Cerebellar cortex (tissue), 1 donor: Measurements from ENCODE around the gene NDST1.

Experiments used
- DNase-seq: peaks from one replicate; pipeline ENCODE4 v3.0.0-alpha.2; 2015; ENCODE audit warnings: low spot score

The NDST1 gene

DNA sequence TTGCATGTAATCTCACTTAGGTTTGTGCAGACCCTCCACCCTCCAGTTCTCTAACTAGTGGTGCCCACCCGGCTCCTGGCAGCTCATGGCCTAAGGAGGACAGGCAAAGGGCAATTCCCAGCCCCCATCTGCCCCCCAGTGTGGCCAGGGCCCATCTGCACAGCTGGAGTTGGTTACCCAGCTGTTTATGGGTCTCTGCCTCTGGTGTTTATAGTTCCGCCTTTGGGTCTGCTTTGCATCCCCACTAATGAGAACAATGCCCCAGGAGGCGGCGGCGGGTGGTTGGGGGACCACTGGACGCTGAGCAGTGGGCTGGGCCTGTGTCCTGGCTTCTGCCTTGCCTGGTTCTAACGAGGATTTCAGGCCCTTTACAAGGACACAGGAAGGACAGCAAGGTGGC is 62.4 kb downstream of the NDST1 start:
- DNase-seq = no peak

DNA sequence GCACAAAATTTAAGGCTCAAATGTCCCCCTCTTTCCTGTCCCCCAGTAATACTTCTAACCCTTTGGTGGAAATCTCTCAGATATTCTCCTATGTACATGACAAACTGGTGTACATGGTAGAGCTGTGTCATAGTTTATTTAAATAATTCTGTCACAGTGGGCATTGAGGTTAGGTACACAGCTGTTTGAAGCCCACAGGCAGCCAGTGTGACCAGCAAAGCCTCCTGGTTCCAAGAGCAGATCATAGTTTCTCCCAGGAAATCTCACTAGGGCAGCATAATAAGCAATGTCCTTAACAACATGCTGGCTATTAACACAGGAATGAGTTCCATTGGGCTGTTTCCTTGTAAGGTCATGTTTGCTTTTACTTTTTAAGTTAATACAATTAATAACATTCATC is 63.9 kb downstream of the NDST1 start:
- DNase-seq = no peak

DNA sequence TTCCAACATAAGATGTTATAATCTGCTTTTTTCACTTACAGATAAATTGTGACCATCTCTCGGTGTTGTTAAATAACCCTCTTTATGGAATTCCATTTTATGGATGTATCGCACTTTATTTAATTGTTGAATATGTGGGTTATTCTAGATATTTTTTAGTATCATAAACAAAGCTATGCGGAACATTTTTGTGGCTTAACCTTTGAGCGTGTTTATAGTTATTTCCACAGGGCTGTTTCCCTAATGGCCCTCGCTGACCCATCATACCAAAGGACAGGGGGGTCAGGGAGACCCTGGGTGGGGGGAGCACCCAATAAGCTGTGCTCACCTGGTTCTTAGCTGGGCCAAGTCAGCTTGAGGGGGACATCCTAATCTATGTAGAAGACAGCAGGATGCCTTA is 65.3 kb downstream of the NDST1 start:
- DNase-seq = no peak

DNA sequence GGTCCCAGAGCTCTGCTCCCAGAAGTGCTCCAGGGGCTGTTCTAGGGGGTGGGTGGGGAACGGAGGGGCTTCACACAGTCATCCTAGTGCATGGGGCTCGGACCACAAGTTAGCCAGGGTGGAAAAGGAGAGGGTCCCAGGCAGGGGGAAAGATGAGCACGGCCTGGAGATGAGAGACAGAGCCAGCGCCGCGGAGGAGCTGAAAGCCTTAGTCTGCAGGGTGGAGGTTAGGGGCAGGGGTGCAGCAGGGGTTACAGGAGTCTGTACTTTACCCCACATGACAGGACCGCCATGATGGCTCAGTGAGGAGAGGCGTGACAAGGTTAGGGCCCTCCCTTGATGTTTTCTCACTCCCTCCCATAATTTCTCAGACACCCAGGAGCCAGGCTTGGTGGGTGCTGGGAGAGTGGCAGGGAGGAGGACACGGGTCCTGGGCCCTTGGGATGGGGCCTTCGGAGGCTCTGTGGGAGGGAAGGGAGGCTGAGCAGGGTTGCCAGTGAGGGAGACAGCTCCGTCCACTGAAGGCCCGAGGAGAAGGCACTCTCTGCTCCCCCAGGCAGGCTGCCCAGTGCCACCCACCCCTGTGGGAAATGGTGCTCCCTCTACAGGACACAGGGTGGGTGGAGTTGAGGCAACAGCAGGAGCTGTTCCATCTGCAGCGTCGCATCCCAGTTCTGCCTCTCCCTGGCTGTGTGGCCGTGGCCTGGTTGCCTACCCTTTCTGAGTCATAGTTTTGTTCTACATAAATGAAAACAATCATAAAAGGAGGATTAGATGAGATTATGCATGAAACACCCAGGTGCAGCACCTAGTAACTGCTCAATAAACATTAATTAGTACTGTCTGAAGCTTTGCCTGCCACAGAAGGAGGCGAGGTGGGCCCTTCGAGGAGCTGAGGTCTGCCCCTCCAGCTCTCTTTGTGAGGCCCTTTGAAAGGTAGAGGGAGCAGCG is 66.2 kb downstream of the NDST1 start:
- no peak for DNase-seq

DNA sequence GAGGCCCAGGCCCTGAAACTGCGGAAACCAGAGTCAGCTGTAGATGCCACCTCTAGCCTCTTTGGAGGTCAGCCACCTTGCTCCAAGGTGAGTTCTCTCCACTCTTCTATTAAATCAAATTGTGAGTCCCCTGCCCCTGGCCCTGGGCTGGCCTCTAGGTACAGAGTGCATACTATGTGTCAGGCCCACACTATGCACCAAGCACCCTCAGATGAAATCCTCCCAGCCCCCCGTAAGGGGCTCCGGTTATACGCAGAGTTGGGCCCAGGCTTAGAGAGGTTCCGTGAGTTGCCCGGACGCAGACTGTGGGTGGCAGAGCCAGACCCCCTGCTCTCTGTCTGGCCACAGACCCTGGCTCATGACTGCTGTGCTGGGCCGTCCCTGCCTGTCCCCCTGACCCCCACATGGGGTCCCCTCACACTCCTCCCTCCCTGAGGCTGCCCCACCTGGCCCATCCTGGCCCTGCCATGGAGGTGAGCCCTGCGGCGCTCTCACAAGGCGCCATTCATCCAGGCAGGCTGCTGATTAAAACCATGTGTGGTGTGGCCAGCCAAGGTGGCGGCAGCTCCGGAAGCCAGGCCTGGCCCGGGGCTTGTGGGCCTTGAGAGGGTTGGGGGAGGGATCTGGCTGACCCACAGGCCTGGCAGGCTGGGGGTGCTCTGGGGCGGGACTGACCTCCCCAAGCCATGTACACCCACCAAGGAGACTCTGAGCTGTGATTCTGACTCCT is 67.1 kb downstream of the NDST1 start:
- no peak for DNase-seq

DNA sequence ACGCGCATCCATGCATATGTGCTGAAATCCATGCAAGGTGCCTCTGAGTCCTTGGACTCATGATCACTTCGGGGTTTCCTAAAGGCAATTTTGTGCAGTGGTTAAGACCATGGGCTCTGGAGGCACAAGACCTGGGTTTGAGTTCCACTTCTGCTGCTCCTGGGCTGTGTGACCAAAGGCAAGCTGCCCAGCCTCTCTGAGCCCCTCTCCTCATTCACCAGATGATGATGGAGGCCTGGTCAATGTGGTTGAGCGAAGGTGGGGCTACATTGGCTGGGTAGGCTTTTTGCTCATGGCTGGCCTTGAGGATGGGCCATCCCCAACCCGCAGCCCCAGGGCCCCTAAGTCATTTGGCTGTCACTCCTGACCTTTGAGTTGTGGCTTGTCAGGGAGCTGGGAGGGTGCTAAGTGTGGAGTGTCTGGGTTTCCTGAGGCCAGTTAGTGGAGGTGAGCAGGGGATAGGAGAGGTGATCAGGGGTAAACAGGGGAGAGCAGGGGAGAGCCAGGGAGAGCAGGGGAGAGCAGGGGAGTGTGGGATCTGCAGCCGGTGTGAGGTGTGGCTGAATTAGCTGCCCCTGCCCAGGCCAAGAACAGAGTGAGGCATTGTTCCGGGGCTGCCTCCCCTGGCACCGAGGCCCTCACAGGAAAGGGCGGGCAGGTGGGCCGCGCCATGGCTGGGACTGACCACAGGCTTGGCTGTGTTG is 68.0 kb downstream of the NDST1 start:
- DNase-seq = no peak

DNA sequence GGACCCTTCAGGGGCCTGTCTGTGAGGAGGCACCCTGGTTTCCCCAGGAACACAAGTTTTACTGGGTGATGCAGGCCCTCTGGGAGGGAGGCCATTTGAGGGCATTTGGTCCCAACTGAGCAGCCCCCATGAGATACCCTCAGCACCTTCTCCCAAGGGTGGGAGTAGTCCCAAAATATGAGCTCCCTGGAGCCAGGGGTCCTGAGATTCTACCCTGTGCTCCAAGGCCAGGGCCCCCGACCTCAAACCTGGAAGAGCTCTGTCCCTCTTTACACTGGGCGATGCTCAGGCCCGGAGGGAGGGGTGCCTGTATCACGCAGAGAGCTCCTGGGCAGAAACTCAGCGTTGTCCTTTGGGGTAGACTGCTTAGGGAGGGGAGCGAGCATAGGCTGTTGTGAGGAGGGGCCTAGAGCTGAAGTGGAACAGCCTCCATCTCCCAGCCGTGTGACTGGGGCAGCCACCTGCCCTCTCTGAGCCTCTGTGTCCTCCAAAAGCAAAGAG is 68.6 kb downstream of the NDST1 start:
- DNase-seq = no peak

DNA sequence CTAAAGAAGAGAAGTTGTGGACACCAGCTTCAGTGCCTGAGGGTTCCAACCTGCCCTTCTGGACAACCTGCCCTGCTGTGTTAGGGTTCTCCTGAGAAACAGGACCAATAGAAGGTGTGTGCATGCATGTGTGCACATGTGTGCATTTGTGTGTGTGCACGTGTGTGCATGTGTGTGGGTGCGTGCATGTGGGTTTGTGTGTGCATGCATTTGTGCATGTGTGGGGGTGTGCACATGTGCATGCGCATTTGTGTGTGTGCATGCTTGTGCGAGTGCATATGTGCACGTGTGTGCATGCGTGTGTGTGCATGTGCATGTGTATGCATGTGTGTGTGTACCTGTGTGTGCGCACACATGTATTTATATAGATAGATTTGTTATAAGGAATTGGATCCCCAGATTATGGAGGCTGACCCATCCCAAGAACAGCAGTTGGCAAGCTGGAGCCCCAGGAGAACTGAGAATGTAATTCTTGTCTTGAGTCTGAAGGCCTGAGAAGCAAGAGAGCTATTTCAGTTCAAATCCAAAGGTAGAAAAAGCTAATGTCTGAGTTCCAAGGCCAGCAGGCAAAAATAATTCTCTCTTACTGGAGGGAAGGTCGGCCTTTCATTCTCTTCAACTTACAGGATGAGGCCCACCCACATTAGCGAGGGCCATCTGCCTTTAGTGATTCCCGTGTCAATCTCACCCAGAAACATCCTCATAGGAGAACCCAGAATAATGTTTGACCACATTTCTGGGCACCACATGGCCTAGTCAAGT is 69.6 kb downstream of the NDST1 start:
- DNase-seq = no peak

DNA sequence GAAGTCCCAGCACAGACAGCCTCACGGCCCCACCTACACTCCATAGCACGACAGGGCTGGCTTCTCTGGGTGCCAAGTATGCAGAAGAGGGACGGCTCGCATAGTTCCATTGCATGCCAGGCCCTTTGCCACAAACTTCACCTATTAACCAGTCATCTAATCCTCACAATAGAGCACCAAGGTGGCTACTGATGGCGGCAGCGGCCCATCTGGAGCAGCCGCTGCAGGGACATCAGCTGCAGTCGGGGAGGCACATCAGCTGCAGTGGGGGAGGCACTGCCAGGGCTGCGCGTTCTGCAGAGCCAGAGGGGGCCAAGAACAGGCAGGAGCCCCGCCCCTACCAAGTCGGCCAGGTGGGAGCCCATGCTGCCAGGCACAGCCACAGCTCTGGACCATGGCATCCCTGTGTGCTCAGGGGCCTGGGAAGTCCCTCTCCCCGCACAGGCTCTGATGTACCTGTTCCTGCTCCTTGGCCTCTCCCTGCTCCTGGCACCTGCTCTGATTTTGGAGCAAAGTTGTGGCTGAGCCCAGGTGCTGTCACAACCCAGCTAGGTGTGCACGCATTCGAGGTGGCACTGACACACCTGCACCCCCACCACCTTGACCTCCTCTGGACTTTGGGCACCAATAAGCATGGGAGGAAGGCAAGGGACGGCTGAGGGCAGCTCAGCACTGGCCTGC is 71.0 kb downstream of the NDST1 start:
- DNase-seq = no peak

DNA sequence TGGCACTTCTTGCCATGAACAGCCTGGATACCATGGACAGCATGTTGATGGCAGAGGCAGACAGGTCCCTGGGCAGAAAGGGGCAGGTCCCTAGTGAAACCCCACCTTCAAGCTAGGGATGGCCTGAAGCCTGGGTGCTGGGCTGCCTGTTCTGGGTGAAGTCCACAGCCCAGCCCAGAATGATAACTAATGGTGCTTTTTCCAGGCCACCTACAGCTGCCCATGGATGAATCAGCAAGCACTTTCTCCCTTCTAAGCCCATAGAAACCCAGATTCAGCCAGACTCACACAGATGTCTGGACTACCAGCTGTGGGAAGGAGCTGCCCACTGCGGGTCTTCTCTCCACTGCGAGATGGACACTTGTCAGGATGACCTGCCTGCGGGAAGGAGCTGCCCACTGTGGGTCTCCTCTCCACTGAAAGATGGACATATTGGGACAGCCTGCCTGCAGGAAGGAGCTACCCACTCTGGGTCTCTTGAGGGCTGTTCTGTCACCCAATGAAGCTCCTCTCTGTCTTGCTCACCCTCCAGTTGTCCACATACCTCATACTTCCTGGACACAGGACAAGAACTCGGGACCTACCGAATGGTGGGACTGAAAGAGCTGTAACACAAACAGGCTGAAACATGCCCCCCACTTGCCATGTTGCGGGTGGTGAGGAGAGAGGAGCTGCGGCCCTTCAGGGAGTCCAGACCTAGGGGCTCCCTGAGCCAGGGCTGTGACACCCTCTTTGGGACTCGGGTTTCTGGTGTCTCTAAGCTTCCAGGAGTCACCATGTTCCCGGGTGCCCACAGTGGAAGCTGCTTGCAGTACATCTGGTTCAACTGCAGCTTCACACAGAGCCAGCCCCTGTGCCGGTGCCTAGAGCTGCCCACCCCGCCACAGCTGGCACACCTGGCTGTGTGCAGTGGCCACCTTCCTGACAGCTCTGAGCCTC is 71.8 kb downstream of the NDST1 start:
- DNase-seq = no peak

DNA sequence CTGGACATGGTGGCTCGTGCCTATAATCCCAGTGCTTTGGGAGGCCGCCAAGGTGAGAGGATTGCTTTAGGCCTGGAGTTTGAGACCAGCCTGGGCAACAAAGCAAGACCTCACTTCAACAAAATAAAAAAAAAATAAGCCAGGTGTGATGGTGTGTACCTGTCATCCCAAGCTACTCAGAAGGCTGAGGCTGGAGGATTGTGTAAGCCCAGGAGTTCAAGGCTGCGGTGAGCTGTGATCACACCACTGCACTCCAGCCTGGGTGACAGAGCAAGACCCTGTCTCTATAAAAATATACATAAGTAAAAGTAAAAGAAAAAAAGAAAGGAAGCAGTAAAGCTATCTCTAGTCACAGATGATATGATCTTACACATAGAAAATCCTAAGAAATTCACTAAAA is 73.0 kb downstream of the NDST1 start:
- DNase-seq = no peak

DNA sequence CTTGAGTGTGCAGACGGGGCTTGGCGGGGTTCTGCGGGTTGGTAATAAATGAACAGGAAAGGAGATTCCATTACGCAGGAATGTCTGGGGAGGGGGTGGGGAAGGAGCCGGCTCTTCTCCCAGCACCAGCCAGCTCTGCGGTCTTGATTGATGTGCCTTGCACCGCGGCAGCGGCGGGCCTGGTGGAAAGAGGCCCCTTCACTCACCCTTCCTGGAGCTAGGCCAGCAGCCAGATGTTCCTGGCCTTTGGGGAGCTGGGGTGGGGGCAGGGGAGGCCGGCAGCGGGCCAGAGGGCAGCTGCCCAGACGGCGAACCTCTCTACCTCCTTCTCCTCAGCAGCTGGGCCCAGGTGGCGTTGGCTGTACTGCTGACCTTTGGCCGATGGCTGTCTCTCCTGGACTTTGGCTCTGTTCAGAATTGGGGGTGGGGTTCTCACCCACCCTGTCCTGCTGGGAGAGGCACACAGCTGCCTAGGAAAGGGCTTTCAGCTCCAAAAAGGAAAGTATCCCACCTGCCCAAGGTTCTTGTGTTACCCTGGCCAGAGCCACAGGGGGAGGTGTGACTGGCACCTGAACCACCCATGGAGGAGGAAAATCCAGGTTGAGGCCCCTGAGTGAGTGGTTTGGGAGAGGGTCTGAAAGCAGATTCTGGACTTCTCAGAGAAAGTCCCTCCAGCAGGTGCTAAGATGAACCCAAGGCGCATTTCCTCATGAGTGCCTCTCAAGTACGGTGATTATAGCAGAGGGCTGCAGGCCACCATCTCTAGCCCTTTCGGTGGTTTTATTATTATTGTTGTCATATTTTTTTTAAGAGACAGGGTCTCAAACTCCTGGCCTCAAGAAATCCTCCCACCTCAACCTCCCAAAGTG is 74.5 kb downstream of the NDST1 start:
- no peak for DNase-seq

DNA sequence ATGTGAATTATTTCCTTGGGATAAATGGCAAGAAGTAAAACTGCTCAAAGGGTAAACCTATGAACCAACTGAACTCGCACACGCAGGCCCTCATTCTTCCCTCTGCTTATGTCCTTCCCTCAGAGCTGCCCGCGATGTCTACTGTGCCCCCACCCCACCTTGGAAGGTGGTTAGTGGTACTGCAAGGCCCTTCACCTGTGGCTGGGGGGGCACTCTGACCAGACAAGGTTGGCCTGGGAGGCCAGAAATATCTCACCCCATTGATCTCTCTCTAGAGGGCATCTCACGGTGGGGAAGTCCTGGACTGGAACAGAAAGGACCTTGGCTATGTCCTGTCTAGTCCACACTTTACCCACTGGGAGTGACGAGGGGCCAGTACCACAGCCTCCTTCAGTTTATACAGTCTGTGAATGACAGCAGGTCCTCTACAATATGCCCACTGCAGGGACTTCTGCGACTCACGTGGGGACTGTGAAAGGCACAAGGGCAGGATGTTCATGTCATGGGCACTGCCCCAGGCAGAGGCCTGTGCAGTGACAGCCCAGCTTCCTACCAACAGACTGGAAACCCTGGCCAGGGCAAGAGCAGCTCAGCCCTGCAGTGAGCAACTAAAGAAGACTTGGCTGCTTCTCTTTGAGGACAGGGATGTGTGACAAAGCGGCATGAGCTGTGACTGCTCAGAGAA is 75.8 kb downstream of the NDST1 start:
- no peak for DNase-seq

DNA sequence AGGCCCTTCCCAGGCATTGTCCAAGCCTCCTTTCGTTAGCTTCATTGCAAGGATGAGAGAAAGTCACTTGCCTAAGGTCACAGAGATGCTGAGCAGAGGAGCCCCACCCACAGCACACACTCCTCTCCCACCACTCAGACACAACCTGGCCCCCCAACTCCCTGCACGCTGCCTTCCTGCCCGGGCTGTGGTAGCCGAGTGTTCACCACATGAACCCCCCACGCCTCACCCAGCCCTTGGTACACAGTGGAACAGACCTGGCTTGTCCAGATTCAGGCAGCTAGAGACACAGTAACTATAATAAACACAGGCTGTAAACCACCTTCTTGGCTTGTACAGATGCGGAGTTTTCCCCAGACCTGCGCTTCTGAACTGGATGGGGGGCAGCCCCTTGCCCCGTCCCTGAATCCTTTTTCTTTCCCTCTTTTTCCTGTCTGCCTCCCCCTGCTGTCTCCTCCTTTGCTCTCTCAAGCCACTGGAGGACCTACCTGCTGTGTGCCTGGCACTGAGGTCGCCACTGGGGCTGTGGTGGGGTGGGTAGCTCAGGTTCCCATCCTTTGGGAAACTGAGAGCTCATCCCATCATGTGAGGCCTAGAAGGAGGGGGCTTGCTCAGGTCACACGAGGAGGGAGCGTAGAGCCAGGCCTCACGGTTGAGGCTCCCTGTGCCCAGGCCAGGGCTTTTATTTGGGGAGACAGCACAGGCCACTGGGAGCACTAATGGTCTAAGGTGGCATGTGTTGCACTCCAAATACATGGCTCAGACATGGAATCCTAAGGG is 76.8 kb downstream of the NDST1 start:
- no peak for DNase-seq

DNA sequence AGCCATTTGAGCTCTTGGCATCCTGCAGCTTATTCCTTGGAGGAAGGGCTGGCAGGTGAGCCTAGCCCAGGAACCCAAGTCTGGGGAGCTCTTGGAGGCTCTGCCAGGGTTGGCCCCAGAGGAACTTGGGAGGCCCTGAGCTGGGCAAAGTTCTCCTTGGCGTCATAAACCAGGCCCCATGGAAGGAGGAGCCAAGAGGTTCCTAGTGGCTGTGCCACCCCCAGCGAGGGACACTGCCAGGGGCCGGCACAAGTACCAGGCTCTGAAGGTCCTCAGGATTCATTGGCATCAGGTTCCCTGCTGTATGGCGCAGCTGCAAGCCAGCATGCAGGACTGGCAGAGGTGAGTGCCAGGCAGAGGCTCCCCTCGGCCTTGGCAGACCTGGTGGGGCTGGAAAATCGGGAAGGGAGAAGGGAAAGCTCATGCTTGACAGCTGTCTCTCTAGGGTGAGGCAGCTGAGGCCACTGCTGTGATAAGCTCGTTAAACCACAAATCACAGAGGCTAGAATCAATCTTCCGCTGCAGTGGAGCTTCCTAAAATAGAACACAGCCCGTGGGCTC is 77.9 kb downstream of the NDST1 start:
- DNase-seq = no peak

DNA sequence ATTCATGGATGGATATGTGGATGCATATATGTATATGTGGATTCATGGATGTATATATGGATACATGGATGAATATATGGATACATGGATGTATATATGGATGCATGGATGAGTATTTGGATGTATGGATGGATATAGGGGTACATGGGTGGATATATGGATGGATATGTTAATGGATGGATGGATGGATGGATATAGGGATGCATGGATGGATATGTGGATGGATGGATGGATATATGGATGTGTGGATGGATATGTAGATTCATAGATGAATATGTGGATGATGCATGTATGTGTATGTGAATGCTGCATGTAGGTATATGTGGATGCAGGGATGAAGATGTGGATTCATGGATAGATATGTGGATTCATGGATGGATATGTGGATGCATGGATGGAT is 79.1 kb downstream of the NDST1 start:
- no peak for DNase-seq

DNA sequence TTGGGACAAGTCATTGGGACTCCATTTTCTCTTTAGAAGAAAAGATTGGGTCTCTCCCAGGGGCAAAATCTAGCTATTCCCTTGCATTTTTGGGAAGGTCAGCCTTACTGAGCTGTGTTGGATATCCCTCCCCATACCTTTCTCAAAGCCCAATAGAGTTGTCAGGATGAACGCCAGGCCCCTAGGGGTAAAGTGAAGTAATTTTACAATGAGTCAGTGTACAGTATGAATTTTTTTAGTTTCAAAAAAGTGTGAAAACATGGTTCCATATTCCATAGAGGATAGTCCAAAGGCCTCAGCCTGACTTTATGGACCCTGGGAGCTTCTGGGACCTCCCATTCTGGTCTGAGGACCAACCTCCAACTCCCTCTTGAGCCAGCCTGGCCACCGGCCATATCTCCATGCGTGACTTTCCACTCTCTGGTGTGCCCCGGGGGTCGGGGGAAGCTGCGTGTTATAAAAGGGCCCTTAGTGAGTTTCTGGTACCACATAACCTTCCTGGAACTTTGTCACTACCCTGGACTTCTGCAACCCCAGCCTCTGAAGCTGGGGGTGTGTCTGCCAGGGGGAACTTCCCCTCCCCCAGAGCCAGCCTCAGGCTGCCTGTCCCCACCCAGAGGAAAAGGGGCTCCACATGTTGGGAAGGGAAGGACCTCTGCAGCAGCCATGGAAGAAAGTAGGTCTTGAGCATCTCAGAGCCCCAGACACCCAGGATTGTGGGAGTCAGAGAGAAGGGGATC is 80.1 kb downstream of the NDST1 start:
- DNase-seq = no peak
